ENCODE results near the gene CD244.
"Not testable (repeated sequence)": the region's sequence is repeated elsewhere in the genome, so short reads cannot be mapped to it uniquely, and the experiment has no call there.

The CD244 gene

GRCh38 chr1:160862203-160863060, at the start of gene CD244:
TSS of gene CD244 (minus strand) at chr1:160862887. CDS start at chr1:160862677, 210 bp downstream.
- DNase-seq: no peak

- no peak for DNase-seq
These were observed 49.2 kb upstream of the CD244 start for GRCh38 chr1:160911925-160912324.

- no peak for DNase-seq
These were observed 48.8 kb upstream of the CD244 start for GRCh38 chr1:160911441-160911840.

GRCh38 chr1:160910170-160910750, 47.6 kb upstream of the CD244 start:
- no peak for DNase-seq

GRCh38 chr1:160907976-160908375, 45.3 kb upstream of the CD244 start:
- DNase-seq: no peak

- DNase-seq: no peak
These were observed 42.9 kb upstream of the CD244 start for GRCh38 chr1:160905617-160905989.

GRCh38 chr1:160904783-160905616, 42.3 kb upstream of the CD244 start:
- no peak for DNase-seq

- DNase-seq: not testable (repeated sequence)
These were observed 39.6 kb upstream of the CD244 start for GRCh38 chr1:160902251-160902650.

GRCh38 chr1:160901768-160902167, 39.1 kb upstream of the CD244 start:
- DNase-seq: no peak

GRCh38 chr1:160900683-160901082, 38.0 kb upstream of the CD244 start:
- DNase-seq: not testable (repeated sequence)

- DNase-seq: not testable (repeated sequence)
These were observed 31.9 kb upstream of the CD244 start for GRCh38 chr1:160894368-160895135.

- no peak for DNase-seq
These were observed 28.8 kb upstream of the CD244 start for GRCh38 chr1:160891474-160891873.

- no peak for DNase-seq
These were observed 26.2 kb upstream of the CD244 start for GRCh38 chr1:160888926-160889325.

GRCh38 chr1:160887071-160887470, 24.4 kb upstream of the CD244 start:
- DNase-seq: no peak

- DNase-seq: no peak
These were observed 22.4 kb upstream of the CD244 start, which contains the start of gene ITLN1 for GRCh38 chr1:160885042-160885441. TSS of gene ITLN1 (minus strand) at chr1:160885180. CDS start at chr1:160884877, 303 bp downstream.

- no peak for DNase-seq
These were observed 21.9 kb upstream of the CD244 start for GRCh38 chr1:160884579-160884978.

GRCh38 chr1:160883581-160884513, 21.2 kb upstream of the CD244 start:
- DNase-seq: no peak

GRCh38 chr1:160882582-160882981, 19.9 kb upstream of the CD244 start:
- DNase-seq: no peak

- DNase-seq: not testable (repeated sequence)
These were observed 18.6 kb upstream of the CD244 start for GRCh38 chr1:160881264-160881663.

- no peak for DNase-seq
These were observed 17.5 kb upstream of the CD244 start for GRCh38 chr1:160880216-160880615.

- DNase-seq: no peak
These were observed 16.4 kb upstream of the CD244 start for GRCh38 chr1:160879056-160879455.

Measured in NCI-H1105 (cell line).